Measurements from ENCODE around the gene CELA2B. TPM values are rescaled to one million over a fixed set of nuclear protein-coding genes. Genes with fewer than 3 reads are reported as not detected.

The CELA2B gene
- total and polyA plus RNA-seq, 9 of the 15 experiments (the other 6 are each of a cell fraction or from before 2014, with no cell fraction given): 0.25 to 2.1 (median 0.38) TPM; not detected in 5

GRCh38 chr1:15524021-15524282 is 48.0 kb downstream of the CELA2B start, which contains the start of gene CASP9 (continued):
- TF ChIP-seq TRIM28 (IDR thresholded peaks at IDR 0.05) (no peak), SIN3A (IDR thresholded peaks at IDR 0.05; ENCODE audit: borderline replicate concordance in 2 of 2, control insufficient read depth in 1 of 2, low read depth in 2 of 2, low read length in 2 of 2) (peak in 1 of 2 experiments; percentile 69; a peak in 1 of 4 replicates), ZFX (CRISPR knock-in tag; IDR thresholded peaks at IDR 0.05) (peak; percentile 72), SAFB2 (IDR thresholded peaks at IDR 0.05; ENCODE audit: borderline replicate concordance, low read depth, low read length, severe bottlenecking) (no peak), ZBTB12 (CRISPR knock-in tag; IDR thresholded peaks at IDR 0.05) (no peak), PML (IDR thresholded peaks at IDR 0.05; ENCODE audit: low read length) (peak; percentile 31; the same call in 1 of the 2 replicates), BACH1 (tag; IDR thresholded peaks at IDR 0.05) (no peak), ETS1 (conservative IDR thresholded peaks at IDR 0.05; ENCODE audit: control insufficient read depth, low read depth, low read length) (peak; percentile 46; the same call in 1 of the 2 replicates), NFIX (CRISPR knock-in tag; IDR thresholded peaks at IDR 0.05; ENCODE audit: low read depth) (0 out of 2 replicates have a peak, but pooled peaks have one; percentile 38), TBP (optimal IDR thresholded peaks at IDR 0.05; ENCODE audit: low read depth, low read length) (peak; percentile 74), NEUROD1 (IDR thresholded peaks at IDR 0.05; ENCODE audit: borderline replicate concordance, low read depth, low read length, partially characterized antibody) (peak; percentile 45), NKRF (IDR thresholded peaks at IDR 0.05; ENCODE audit: borderline replicate concordance) (peak; percentile 68; the same call in 1 of the 2 replicates), PHF8 (IDR thresholded peaks at IDR 0.05; ENCODE audit: borderline replicate concordance, low read length) (peak; percentile 75; the same call in 1 of the 2 replicates), ZBED1 (IDR thresholded peaks at IDR 0.05) (0 out of 2 replicates have a peak, but pooled peaks have one; percentile 58), SPI1 (IDR thresholded peaks at IDR 0.05; ENCODE audit: borderline replicate concordance, low read depth, low read length) (no peak), NBN (IDR thresholded peaks at IDR 0.05; ENCODE audit: low read depth) (peak; percentile 15; the same call in 1 of the 2 replicates), ZKSCAN8 (CRISPR knock-in tag; IDR thresholded peaks at IDR 0.05) (no peak), RBFOX2 (IDR thresholded peaks at IDR 0.05; ENCODE audit: low read depth, low read length) (peak; percentile 83), NELFE (IDR thresholded peaks at IDR 0.05; ENCODE audit: insufficient read depth, insufficient read length) (no peak), YY1 (IDR thresholded peaks at IDR 0.05; ENCODE audit: borderline replicate concordance in 1 of 3, control insufficient read depth in 1 of 3, extremely low read depth in 1 of 3, insufficient read depth in 3 of 3, insufficient read length in 1 of 3, insufficient replicate concordance in 2 of 3, low read depth in 1 of 3, low read length in 2 of 3) (peak in 2 of 3 experiments; percentile 71 to 77), ZNF764 (CRISPR knock-in tag; IDR thresholded peaks at IDR 0.05; ENCODE audit: low read depth) (no peak), KDM5B (IDR thresholded peaks at IDR 0.05; ENCODE audit: insufficient replicate concordance, low read depth, low read length) (peak; percentile 83), ETV5 (CRISPR knock-in tag; IDR thresholded peaks at IDR 0.05; ENCODE audit: low read depth) (peak; percentile 37; the same call in 1 of the 2 replicates), NFIC (IDR thresholded peaks at IDR 0.05) (peak; percentile 96), ZNF274 (IDR thresholded peaks at IDR 0.05; ENCODE audit: borderline replicate concordance, low read depth, low read length) (no peak)
